Activated naive CD4-positive, alpha-beta T cell treated with Interleukin-2 at 50 U/mL for 16 hours (primary cell): ENCODE results near the gene IL6ST.

Experiments used
- DNase-seq: peaks from one replicate; pipeline ENCODE4 v3.0.0-alpha.2; 2020

IL6ST gene

DNA sequence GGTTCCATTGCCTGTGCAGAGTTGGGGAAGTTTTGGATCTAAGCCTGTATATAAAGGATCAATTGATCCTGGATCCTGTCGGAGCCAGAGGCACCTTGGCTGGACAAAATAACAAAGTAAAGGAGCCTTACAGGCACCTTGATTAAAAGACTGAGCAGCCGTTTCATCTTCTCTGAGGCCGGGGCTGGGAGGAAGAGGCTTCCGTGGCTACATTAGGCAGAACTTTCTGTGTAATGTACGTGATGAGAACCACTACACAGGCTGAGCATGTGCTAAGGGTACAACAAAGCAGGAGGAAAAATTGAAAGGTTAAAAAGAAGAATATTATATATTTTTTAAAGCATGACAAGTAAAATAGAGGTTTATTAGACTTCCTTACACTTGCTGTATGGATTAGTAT, 106.6 kb downstream of the IL6ST start:
- no peak for DNase-seq

DNA sequence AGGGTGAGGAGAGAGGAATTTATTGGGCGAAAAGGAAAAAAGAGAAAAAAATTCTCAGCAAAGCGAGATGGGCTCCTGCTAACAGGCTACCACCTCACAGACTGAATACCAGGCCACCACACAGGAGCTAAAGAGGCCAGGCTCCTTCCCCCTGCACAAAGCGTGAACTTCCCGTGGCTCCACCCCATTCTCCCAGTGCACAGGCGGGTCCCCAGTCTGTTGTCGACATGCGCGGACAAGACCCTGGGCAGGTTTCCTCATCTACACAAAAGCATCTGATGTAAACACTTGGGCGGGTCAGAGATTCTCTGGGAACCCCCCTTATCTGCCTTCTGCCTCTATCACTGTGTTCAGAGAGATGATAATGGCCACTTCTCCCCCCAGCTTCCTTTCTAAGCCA, 109.4 kb downstream of the IL6ST start:
- no peak for DNase-seq
